Esophagus squamous epithelium (tissue), 4 donors: ENCODE measurements around the gene COL9A2.

Source experiments
- CTCF ChIP-seq, 6 experiments: fragments of 450-650 bp in 4 of 6; fragments of 200-600 bp in 2 of 6; sonication (generic) in 2 of 6; IDR thresholded peaks; one replicate each; pipeline ENCODE4 v1.5.1; 2016 to 2019; ENCODE audit warnings: antibody characterized with exemption in 6 of 6, mild to moderate bottlenecking in 4 of 6, moderate library complexity in 4 of 6
- POLR2A ChIP-seq, 4 donors: fragments of 450-650 bp; IDR thresholded peaks; one replicate each; pipeline ENCODE4 v1.6.1; 2017; ENCODE audit warnings: antibody characterized with exemption in 4 of 4, mild to moderate bottlenecking in 4 of 4, moderate library complexity in 3 of 4

- no peak for TF ChIP-seq POLR2A (IDR thresholded peaks at IDR 0.05)
- no peak for TF ChIP-seq CTCF (IDR thresholded peaks at IDR 0.05)
Observed at GRCh38 chr1:40311692-40312091, 5.4 kb downstream of the COL9A2 start.
